ENCODE data around the gene IFT74.

IFT74 gene

DNA sequence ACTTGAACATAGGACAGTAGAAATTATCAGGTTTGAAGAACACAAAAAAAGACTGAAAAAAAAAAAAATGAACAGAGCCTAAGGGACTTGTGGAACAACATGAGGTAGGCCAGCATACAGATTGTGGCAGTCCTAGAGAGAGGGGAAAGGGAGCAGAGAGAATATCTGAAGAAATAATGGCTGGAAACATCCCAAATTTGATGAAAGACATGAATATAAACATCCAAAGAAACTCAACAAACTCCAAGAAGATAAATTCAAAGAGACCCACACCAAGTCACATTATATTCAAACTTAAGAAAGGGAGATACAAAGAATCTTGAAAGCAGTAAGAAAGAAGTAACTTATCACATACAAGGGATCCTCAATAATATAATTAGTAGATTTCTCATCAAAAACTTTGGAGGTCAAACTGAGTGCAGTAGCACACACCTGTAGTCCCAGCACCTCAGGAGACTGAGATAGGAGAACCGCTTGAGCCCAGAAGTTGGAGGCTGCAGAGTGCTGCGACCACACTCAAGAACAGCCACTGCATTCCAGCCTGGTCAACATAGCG lies 18.3 kb upstream of the IFT74 start:
- DNase-seq (ENCODE audit: low read depth) = no peak
- TF ChIP-seq, protein P1, sequence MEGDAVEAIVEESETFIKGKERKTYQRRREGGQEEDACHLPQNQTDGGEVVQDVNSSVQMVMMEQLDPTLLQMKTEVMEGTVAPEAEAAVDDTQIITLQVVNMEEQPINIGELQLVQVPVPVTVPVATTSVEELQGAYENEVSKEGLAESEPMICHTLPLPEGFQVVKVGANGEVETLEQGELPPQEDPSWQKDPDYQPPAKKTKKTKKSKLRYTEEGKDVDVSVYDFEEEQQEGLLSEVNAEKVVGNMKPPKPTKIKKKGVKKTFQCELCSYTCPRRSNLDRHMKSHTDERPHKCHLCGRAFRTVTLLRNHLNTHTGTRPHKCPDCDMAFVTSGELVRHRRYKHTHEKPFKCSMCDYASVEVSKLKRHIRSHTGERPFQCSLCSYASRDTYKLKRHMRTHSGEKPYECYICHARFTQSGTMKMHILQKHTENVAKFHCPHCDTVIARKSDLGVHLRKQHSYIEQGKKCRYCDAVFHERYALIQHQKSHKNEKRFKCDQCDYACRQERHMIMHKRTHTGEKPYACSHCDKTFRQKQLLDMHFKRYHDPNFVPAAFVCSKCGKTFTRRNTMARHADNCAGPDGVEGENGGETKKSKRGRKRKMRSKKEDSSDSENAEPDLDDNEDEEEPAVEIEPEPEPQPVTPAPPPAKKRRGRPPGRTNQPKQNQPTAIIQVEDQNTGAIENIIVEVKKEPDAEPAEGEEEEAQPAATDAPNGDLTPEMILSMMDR (IDR thresholded peaks at IDR 0.05; ENCODE audit: control insufficient read depth, insufficient read depth, low read depth, low read length, missing control alignments) = no peak
- H3K4me3 ChIP-seq (ENCODE audit: control insufficient read depth, low read depth, low read length) = no peak overlapping the region

DNA sequence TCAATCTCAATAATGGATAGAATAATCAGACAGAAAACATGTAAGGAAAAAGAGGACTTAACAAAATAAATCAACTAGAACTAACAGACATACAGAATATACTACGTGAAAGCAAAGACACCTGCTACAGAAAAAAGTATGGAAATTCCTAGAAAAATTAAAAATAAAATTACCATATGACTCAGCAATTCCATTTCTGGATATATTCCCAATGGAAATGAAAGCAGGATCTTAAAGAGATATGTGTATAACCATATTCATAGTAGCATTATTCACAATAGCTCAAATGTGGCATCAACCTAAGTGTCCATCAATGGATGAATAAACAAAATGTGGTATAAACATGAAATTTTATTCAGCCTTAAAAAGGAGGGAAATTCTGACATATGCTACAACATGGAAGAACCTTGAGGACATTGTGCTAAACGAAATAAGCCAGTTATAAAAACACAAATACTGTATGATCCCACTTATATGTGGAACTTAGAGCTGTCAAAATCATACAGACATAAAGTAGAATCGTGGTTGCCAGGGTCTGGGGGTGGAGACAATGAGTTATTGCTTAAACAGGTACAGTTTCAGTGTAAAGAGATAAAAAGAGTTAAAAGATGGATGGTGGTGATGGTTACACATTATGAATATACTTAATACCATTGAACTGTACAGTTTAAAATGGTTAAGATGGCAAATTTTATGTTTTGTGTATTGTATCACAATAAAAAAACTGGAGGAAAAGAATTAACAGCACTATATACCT lies 16.1 kb upstream of the IFT74 start:
- no peak for DNase-seq (ENCODE audit: low read depth)
- TF ChIP-seq, protein P1 (IDR thresholded peaks at IDR 0.05; ENCODE audit: control insufficient read depth, insufficient read depth, low read depth, low read length, missing control alignments) = no peak
- no peak overlapping the region for H3K4me3 ChIP-seq (ENCODE audit: control insufficient read depth, low read depth, low read length)

DNA sequence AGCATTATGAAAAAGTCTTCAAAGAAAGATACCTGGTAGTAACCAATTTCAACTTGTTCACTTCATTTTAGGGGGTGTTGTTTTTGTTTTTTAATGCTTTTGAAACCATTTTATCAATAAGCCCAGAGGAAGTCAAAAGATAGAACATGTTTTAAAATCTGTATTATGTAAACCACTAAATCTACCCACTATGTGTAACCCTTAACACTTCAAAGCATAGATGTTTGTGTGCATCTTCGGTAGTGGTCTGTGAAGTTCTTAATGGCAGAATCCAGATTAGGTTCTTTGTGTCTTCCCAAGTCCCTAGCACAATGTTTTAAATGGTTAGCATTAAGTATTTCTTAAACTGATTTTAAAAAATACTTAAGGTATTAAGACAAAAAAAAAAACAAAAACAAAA lies 15.4 kb upstream of the IFT74 start:
- DNase-seq (ENCODE audit: low read depth) = no peak
- no peak overlapping the region for H3K4me3 ChIP-seq (ENCODE audit: control insufficient read depth, low read depth, low read length)
- TF ChIP-seq, protein P1 (IDR thresholded peaks at IDR 0.05; ENCODE audit: control insufficient read depth, insufficient read depth, low read depth, low read length, missing control alignments) = no peak

DNA sequence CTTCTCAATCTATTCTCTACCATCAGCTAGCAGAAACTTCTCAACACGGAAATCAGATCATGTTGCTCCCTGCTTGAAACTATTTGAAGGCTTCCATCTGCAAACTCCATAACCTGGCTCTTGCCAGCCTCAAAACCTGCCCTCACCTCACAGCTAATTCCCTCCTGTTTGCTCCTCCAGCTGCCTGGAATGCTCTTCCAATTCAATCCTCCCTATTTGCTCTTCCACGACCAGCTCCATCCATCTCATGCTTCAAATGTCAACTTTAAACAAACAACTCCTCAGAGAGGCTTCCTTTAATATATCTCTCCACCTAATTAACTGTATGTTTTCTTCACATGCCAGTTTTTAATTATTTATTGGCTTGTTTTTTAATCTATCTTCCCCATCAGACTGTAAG lies 10.6 kb upstream of the IFT74 start:
- TF ChIP-seq, protein P1 (IDR thresholded peaks at IDR 0.05; ENCODE audit: control insufficient read depth, insufficient read depth, low read depth, low read length, missing control alignments) = no peak
- DNase-seq (ENCODE audit: low read depth) = no peak
- peak overlapping the region; percentile 99 for H3K4me3 ChIP-seq (ENCODE audit: control insufficient read depth, low read depth, low read length)

DNA sequence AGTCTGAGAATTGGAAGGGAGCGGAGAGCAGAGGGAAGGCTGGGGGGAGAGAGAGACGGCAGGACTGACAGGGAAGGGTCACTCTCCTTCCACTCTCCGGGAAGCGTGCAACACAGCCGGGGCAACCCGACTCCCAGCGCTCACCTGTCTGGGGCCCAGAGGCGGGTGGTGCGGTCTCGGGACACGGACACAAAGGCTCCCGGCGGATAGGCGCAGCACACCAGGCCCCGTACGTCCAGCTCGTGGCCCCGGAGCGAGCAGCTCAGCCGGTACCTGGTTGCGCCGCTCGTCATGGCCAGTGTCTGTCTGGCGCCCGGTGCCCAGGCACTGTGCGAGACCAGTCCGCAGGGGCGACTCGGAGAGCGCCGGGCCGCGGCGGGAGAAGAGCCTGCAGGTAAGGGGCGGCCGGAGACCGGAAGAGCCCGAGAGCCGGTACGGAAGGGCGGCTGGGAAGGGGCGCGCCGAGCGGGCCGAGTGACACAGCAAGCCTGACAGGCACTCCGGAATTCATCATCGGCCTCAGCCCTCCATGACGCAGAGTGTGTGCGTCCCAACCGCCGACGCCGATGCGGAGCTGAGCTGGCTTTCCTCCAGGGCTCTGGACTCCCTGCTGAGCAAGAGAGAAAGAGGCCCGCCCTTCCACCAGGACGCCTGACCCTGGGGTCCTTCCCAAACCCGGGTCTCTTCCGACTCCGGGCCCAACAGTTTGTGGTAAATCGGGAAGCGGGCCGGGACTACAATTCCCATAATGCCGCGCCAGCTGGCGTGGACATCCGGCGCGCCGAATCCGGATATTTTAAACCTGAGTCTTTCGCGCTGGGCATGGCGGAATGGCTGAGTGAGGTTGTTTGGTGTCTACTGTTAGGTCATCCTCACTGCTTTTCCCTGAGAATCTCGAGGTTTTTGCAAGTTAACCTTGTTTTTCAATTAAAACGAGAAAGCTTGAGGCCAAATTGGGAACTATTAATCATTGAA lies 9.2 kb upstream of the IFT74 start, which contains the start of gene PLAA:
PLAA (minus strand) TSS at position 490 of the 975 bp plus-strand sequence; CDS start at position 293, 197 bp downstream.
- peak; percentile 59 for DNase-seq (ENCODE audit: low read depth)
- H3K4me3 ChIP-seq (ENCODE audit: control insufficient read depth, low read depth, low read length) = peak within 1 kb of the TSS; percentile 99
- TF ChIP-seq, protein P1 (IDR thresholded peaks at IDR 0.05; ENCODE audit: control insufficient read depth, insufficient read depth, low read depth, low read length, missing control alignments) = no peak

DNA sequence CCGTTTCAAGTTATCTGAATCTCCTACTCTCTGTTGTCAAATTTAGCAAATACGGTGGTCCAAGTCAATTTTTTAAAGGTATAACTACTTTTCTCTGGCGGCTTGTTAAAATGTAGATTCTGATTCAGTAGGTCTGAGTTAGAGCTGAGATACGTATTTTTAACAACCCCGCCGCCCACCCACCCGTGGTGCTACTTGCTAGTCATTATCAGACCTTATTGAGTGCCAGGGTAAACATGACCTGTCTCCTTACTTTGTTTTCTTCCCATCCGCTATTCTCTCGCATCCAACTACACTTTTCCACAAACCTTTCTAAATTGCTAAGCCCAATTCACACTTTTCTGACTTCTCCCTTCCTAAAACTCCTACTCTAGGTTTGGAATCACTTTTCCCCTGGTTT lies 8.5 kb upstream of the IFT74 start:
- H3K4me3 ChIP-seq (ENCODE audit: control insufficient read depth, low read depth, low read length) = peak overlapping the region; percentile 99
- TF ChIP-seq, protein P1 (IDR thresholded peaks at IDR 0.05; ENCODE audit: control insufficient read depth, insufficient read depth, low read depth, low read length, missing control alignments) = no peak
- no peak for DNase-seq (ENCODE audit: low read depth)
